K562 (cell line): ENCODE data around the gene ZNF687. TPM values are rescaled to one million over a fixed set of nuclear protein-coding genes. Genes with fewer than 3 reads are reported as not detected.
A peak's percentile ranks its signal among the peaks of the same experiment; 100 is the strongest.

Source experiments
- ATAC-seq: fragments of 200-7000 bp; cut with Tn5 transposase; 3 replicates; pipeline ENCODE4 v1.9.1; 2020; ENCODE audit warnings: moderate library complexity
- BruUV-seq: library from RNA; stranded (reverse); fragments of 400-500 nt; replicated peaks from 2 replicates; lab custom pipeline; 2021; lab: Mats Ljungman, UMichigan
- CTCF ChIA-PET: fragments of 300-600 bp; formaldehyde crosslinking; extraction: SDS; loops from one replicate; lab custom pipeline; 2021; ENCODE audit warnings: low intra/inter-chr PET ratio; lab: Yijun Ruan, JAX
- POLR2A ChIA-PET: fragments of 300-600, 350-650 bp; sonication (Branson Sonifier 250); formaldehyde crosslinking; extraction: SDS; loops from one replicate; lab custom pipeline; 2021; ENCODE audit warnings: antibody characterized with exemption, inconsistent platforms; lab: Yijun Ruan, JAX
- DNase-seq, 4 experiments: peaks; one replicate each; pipeline versions ENCODE4 v3.0.0 to v3.0.0-alpha.2; 2011 to 2018; ENCODE audit warnings: low spot score in 3 of 4, mixed read lengths in 3 of 4; ENCODE audit errors: extremely low read depth in 1 of 4
- FAIRE-seq: peaks from 2 replicates; lab custom pipeline; 2011; peaks lifted over from hg19 to GRCh38; lab: Jason Lieb, UNC
- H2AFZ ChIP-seq: 2 replicates; pipeline ENCODE4 v1.6.0; 2011; ENCODE audit warnings: low read depth, low read length, control low read depth, inconsistent platforms
- H3K27ac ChIP-seq: fragments of 200-600 bp; 3 replicates; pipeline ENCODE4 v1.8.0; 2011; ENCODE audit warnings: low read depth, mild to moderate bottlenecking, control low read depth, inconsistent platforms, low read length, moderate library complexity, mixed read lengths; ENCODE audit errors: extremely low read depth
- H3K27me3 ChIP-seq, 2 experiments: fragments of 300-600 bp in 1 of 2; 2 replicates in 1 of 2; 3 replicates in 1 of 2; pipeline versions ENCODE4 v1.6.0 to v1.8.0; 2011; ENCODE audit warnings: inconsistent platforms in 2 of 2, low read length in 2 of 2, mild to moderate bottlenecking in 1 of 2, mixed read lengths in 1 of 2, moderate library complexity in 1 of 2; ENCODE audit not compliant: control insufficient read depth in 2 of 2, insufficient read depth in 2 of 2
- H3K36me3 ChIP-seq: fragments of 300-600 bp; 3 replicates; pipeline ENCODE4 v1.8.0; 2011; ENCODE audit warnings: mild to moderate bottlenecking, low read length, inconsistent platforms; ENCODE audit not compliant: control insufficient read depth, insufficient read depth
- H3K4me1 ChIP-seq, 2 experiments: fragments of 200-600 bp in 1 of 2; replicated peaks in 1 of 2; 2 replicates in 1 of 2; 3 replicates in 1 of 2; pipeline versions ENCODE4 v1.5.1 to v1.8.0; 2011; ENCODE audit warnings: inconsistent platforms in 2 of 2, low read length in 2 of 2, mild to moderate bottlenecking in 1 of 2, mixed read lengths in 1 of 2, moderate library complexity in 1 of 2; ENCODE audit not compliant: control insufficient read depth in 2 of 2, insufficient read depth in 2 of 2
- H3K4me2 ChIP-seq: 2 replicates; pipeline ENCODE4 v1.6.1; 2011; ENCODE audit warnings: low read length, control low read depth, inconsistent platforms, mixed read lengths; ENCODE audit not compliant: insufficient read depth
- H3K4me3 ChIP-seq: fragments of 200-600 bp; sonication (generic), shearing (Covaris generic); 2 replicates; pipeline ENCODE4 v1.5.1; 2016; ENCODE audit warnings: control low read depth, inconsistent platforms
- H3K79me2 ChIP-seq: fragments of 200-600 bp; 3 replicates; pipeline ENCODE4 v1.8.0; 2011; ENCODE audit warnings: low read length, inconsistent platforms; ENCODE audit not compliant: control insufficient read depth, insufficient read depth
- H3K9ac ChIP-seq, 2 experiments: 2 replicates each; pipeline versions ENCODE4 v1.6.0 to v1.6.1; 2011; ENCODE audit warnings: low read depth in 2 of 2, low read length in 2 of 2, control low read depth in 1 of 2, inconsistent platforms in 1 of 2, mild to moderate bottlenecking in 1 of 2, mixed read lengths in 1 of 2; ENCODE audit not compliant: insufficient read depth in 1 of 2
- H3K9me1 ChIP-seq: one replicate; pipeline ENCODE4 v1.6.0; 2011; ENCODE audit warnings: inconsistent platforms, mild to moderate bottlenecking, low read length, moderate library complexity; ENCODE audit not compliant: control insufficient read depth, insufficient read depth
- H3K9me3 ChIP-seq: replicated peaks from 2 replicates; pipeline ENCODE4 v1.5.1; 2011; ENCODE audit warnings: low read depth, low read length, inconsistent platforms; ENCODE audit not compliant: control insufficient read depth, insufficient read depth
- H4K20me1 ChIP-seq: replicated peaks from 2 replicates; pipeline ENCODE4 v1.6.1; 2011; ENCODE audit warnings: low read length, inconsistent platforms, mixed read lengths; ENCODE audit not compliant: control insufficient read depth, insufficient read depth
- DDX20 ChIP-seq: fragments of 450-650 bp; IDR thresholded peaks from 2 replicates; pipeline ENCODE4 v1.6.1; 2016; ENCODE audit warnings: missing genetic modification characterization, low read depth, mild to moderate bottlenecking, missing compliant biosample characterization, moderate library complexity
- GATA2 ChIP-seq: sonication (generic); formaldehyde crosslinking; IDR thresholded peaks from 2 replicates; pipeline ENCODE4 v1.4.0; 2020; ENCODE audit warnings: mild to moderate bottlenecking, missing genetic modification reagents
- HMBOX1 ChIP-seq: sonication (generic); IDR thresholded peaks from 2 replicates; pipeline ENCODE4 v1.6.1; 2016
- JUND ChIP-seq, 2 experiments: IDR thresholded peaks; 2 replicates in 1 of 2; 3 replicates in 1 of 2; pipeline ENCODE4 v1.6.1; 2011; ENCODE audit warnings: borderline replicate concordance in 2 of 2, low read depth in 2 of 2, low read length in 2 of 2, improper control_type of control experiment in 1 of 2, missing biosample characterization in 1 of 2, missing genetic modification characterization in 1 of 2, missing genetic modification reagents in 1 of 2
- MBD2 ChIP-seq: sonication (generic); IDR thresholded peaks from 2 replicates; pipeline ENCODE4 v1.6.1; 2016; ENCODE audit warnings: low read depth, borderline replicate concordance
- NR2C1 ChIP-seq, 2 experiments: fragments of 450-650 bp; IDR thresholded peaks; 2 replicates each; pipeline ENCODE4 v1.6.1; 2017; ENCODE audit warnings: mild to moderate bottlenecking in 2 of 2, antibody characterized with exemption in 1 of 2, inconsistent platforms in 1 of 2, missing compliant biosample characterization in 1 of 2, missing genetic modification characterization in 1 of 2
- SNRNP70 ChIP-seq: fragments of 200-400 bp; formaldehyde crosslinking; optimal IDR thresholded peaks from 2 replicates; pipeline ENCODE3; 2017; ENCODE audit warnings: low read depth, low read length
- ZC3H4 ChIP-seq: sonication (generic); formaldehyde crosslinking; IDR thresholded peaks from 2 replicates; pipeline ENCODE4 v1.9.0; 2021; ENCODE audit warnings: missing genetic modification reagents, borderline replicate concordance
- ZNF175 ChIP-seq: fragments of 200-800 bp; sonication (Bioruptor generic); IDR thresholded peaks from 2 replicates; pipeline ENCODE4 v1.6.1; 2016; ENCODE audit warnings: low read depth, mild to moderate bottlenecking, missing genetic modification characterization, missing compliant biosample characterization
- ZNF583 ChIP-seq: fragments of 250-450 bp; sonication (Bioruptor Pico); IDR thresholded peaks from 2 replicates; pipeline ENCODE4 v1.4.0; 2020
- WGBS: fragments of 100-300 bp; shearing (Covaris generic); methylation state at CpG from one replicate; pipeline ENCODE4 v1.1.6; 2016; ENCODE audit warnings: low coverage, mixed read lengths; ENCODE audit not compliant: insufficient coverage; ENCODE audit errors: missing lambda C conversion rate; 5-methylcytosine and 5-hydroxymethylcytosine counted together
- in situ Hi-C: fragments of 300-500 bp; cut with MboI; formaldehyde crosslinking; loops from 4 replicates; pipeline ENCODE4 v1.15.0; 2018; ENCODE audit warnings: inconsistent platforms, mixed read lengths
- intact Hi-C: fragments of 100-400 bp; cut with micrococcal nuclease; formaldehyde crosslinking; loops from 2 replicates; pipeline ENCODE4 v1.14.2; 2022
- polyA plus RNA-seq, 8 experiments: library from polyadenylated mRNA; depleted of rRNA in 4 of 8; stranded (reverse) in 5 of 8; unstranded in 3 of 8; fragments of >200 nt; fragmentation: Nextera tagmentation in 2 of 8; fragmentation: Illumina TruSeq in 1 of 8; extraction: Ambion mirVana in 2 of 8; extraction: Trizol in 1 of 8; gene quantifications; 2 replicates each; pipeline versions ENCODE4 v1.2.1 to v1.2.3, GENCODE V29; 2011 to 2014; ENCODE audit warnings: inconsistent platforms in 1 of 8, missing spikeins in 1 of 8
- total RNA-seq, 7 experiments: library from RNA; depleted of rRNA in 6 of 7; stranded (reverse); fragments of >200 nt in 6 of 7; fragmentation: Illumina TruSeq in 2 of 7; extraction: Trizol in 2 of 7; gene quantifications; 2 replicates each; pipeline versions ENCODE4 v1.2.1 to v1.2.3, GENCODE V29; 2011 to 2021; ENCODE audit warnings: low replicate concordance in 1 of 7
- TF ChIP-seq, protein P1 (sequence below): fragments of 250-450 bp; sonication (Bioruptor Pico); IDR thresholded peaks from 2 replicates; pipeline ENCODE4 v1.8.0; 2022; ENCODE audit warnings: moderate library complexity, mild to moderate bottlenecking, inconsistent platforms

ZNF687 gene
- total and polyA plus RNA-seq, 9 of the 15 experiments (the other 6 are each of a cell fraction or from before 2014, with no cell fraction given): 0.13 to 26.4 (median 10.6) TPM

- TF ChIP-seq MBD2 (no peak), ZNF175 (0 out of 2 replicates have a peak, but pooled peaks have one; percentile 35), ZC3H4 (CRISPR knock-in tag) (no peak), ZNF583 (CRISPR knock-in tag) (no peak), GATA2 (no peak), JUND (IDR thresholded peaks at IDR 0.05; ENCODE audit: borderline replicate concordance, low read depth, low read length) (no peak), JUND (tag; IDR thresholded peaks at IDR 0.05; ENCODE audit: borderline replicate concordance, low read depth, low read length) (no peak)
- TF ChIP-seq, all 486 proteins: peak for 7
Measured at GRCh38 chr1:151312826-151313225, 30.7 kb downstream of the ZNF687 start (continued).

GRCh38 chr1:151313501-151313900 lies 31.4 kb downstream of the ZNF687 start:
- H3K9me3 ChIP-seq: no peaks in the 10 kb centered on the region
- H3K4me1 ChIP-seq: peaks cover 12 to 45% of the 10 kb centered on the region in 2 experiments; a peak in 4 of 5 replicates
- H4K20me1 ChIP-seq: peaks cover 7% of the 10 kb centered on the region; the same call in 1 of the 2 replicates
- peak overlapping the region; percentile 97; the same call in 2 of the 3 replicates for H3K27ac ChIP-seq
- ChIA-PET CTCF (no interaction called here), POLR2A (interaction anchor here (0.7 to 13.7 kb wide), 7 partner anchors 9 to 111 kb away, joined by 3 to 156 read pairs (median 5); partner anchors contain the start of genes PI4KB and ZNF687)
- WGBS: 40% methylated on average over 2 of the region's 2 CpGs
- ATAC-seq: no peak
- H3K79me2 ChIP-seq: peaks cover 25% of the 10 kb centered on the region
- in situ Hi-C loops: no loop called here
- BruUV-seq: no TSS peak
- H2AFZ ChIP-seq: no peak overlapping the region
- H3K27me3 ChIP-seq: no peaks in the 10 kb centered on the region
- DNase-seq: no peak
- TF ChIP-seq NR2C1 (IDR thresholded peaks at IDR 0.05) (no peak), NR2C1 (tag; IDR thresholded peaks at IDR 0.05) (no peak), DDX20 (tag) (no peak), SNRNP70 (no peak), HMBOX1 (no peak)
- TF ChIP-seq, protein P1, sequence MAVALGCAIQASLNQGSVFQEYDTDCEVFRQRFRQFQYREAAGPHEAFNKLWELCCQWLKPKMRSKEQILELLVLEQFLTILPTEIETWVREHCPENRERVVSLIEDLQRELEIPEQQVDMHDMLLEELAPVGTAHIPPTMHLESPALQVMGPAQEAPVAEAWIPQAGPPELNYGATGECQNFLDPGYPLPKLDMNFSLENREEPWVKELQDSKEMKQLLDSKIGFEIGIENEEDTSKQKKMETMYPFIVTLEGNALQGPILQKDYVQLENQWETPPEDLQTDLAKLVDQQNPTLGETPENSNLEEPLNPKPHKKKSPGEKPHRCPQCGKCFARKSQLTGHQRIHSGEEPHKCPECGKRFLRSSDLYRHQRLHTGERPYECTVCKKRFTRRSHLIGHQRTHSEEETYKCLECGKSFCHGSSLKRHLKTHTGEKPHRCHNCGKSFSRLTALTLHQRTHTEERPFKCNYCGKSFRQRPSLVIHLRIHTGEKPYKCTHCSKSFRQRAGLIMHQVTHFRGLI (CRISPR knock-in tag): no peak
- no peak overlapping the region; the same call in 1 of the 2 replicates for H3K4me2 ChIP-seq
- H3K4me3 ChIP-seq: no peak overlapping the region
- FAIRE-seq: peak; percentile 68
- intact Hi-C loops: no loop called here
- H3K36me3 ChIP-seq: peaks cover 85% of the 10 kb centered on the region
- H3K9me1 ChIP-seq: peaks cover 3% of the 10 kb centered on the region
- peak overlapping the region; percentile 8 to 23; a peak in 1 of 4 replicates for H3K9ac ChIP-seq
